ENCODE measurements around the gene RASGRF2.
"Not testable (repeated sequence)": the region's sequence is repeated elsewhere in the genome, so short reads cannot be mapped to it uniquely, and the experiment has no call there.

RASGRF2 gene

DNA sequence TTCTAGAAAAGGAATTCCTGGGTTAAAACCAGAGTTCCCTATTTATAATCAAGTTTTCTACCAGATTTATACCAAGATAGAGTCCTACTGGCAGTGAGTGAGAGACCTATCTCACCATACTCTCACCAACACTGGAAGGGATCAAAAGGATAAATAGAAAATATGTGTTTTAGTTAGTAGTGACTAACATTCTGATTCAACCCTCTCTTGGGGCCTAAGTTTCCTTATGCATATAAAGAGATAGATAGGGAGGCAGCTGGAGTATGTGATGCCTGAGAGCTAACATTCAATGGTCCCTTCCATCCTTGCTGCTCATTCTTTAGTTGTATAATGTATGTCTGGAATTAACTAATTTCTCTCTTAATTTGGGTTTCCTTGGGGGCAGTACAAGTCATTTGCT lies 304.9 kb downstream of the RASGRF2 start:
- no peak overlapping the region for H3K27ac ChIP-seq
- no peaks in the 10 kb centered on the region for H3K27me3 ChIP-seq (replicated peaks)
- H3K36me3 ChIP-seq (replicated peaks) = no peaks in the 10 kb centered on the region
- H3K4me3 ChIP-seq (ENCODE audit: low read depth, low read length) = no peak overlapping the region
- in situ Hi-C loops (cut with HindIII; ENCODE audit: low pct_ligation_motif_present, low sequenced_read_pairs) = no loop called here
- peak; percentile 29 for DNase-seq
- TF ChIP-seq, protein P1, sequence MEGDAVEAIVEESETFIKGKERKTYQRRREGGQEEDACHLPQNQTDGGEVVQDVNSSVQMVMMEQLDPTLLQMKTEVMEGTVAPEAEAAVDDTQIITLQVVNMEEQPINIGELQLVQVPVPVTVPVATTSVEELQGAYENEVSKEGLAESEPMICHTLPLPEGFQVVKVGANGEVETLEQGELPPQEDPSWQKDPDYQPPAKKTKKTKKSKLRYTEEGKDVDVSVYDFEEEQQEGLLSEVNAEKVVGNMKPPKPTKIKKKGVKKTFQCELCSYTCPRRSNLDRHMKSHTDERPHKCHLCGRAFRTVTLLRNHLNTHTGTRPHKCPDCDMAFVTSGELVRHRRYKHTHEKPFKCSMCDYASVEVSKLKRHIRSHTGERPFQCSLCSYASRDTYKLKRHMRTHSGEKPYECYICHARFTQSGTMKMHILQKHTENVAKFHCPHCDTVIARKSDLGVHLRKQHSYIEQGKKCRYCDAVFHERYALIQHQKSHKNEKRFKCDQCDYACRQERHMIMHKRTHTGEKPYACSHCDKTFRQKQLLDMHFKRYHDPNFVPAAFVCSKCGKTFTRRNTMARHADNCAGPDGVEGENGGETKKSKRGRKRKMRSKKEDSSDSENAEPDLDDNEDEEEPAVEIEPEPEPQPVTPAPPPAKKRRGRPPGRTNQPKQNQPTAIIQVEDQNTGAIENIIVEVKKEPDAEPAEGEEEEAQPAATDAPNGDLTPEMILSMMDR (IDR thresholded peaks at IDR 0.05; ENCODE audit: low read depth, low read length, missing control alignments) = no peak

DNA sequence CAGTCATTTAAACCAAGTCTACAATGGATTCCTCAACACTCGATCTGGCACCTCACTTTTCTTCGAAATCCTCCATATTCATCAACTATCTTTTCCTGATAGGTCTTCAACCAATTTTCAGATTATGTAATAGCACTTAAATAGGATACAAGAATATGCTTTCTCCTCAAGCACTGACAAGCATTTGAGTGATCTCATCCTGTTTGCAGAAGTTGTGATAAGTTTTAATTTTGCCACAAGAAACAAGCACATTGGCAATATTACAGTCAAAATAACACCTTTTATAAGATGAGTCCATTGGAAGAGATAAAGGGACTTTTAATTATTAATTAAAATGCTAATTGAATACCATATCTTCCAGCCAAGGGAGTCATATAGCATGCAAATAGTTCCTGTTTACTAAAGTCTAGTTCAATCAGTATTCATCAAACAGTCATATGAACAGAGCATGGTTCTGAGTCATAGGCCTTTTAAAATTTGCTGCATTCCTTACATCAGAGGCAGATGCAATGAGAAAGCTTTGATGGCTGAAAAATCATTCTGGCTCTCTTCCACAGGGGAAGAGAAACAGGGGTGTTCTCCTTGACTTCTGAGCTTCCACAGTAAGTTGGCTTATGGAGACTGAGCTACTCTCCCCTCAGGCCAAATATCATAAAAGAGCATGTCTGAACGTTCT lies 308.5 kb downstream of the RASGRF2 start:
- Histone ChIP-seq H3K4me3 (ENCODE audit: low read depth, low read length) (no peak overlapping the region), H3K27me3 (replicated peaks) (no peaks in the 10 kb centered on the region), H3K36me3 (replicated peaks) (no peaks in the 10 kb centered on the region), H3K27ac (peak overlapping the region; percentile 42)
- DNase-seq = peak; percentile 64
- in situ Hi-C loops (cut with HindIII; ENCODE audit: low pct_ligation_motif_present, low sequenced_read_pairs) = no loop called here
- TF ChIP-seq, protein P1 (IDR thresholded peaks at IDR 0.05; ENCODE audit: low read depth, low read length, missing control alignments) = no peak

DNA sequence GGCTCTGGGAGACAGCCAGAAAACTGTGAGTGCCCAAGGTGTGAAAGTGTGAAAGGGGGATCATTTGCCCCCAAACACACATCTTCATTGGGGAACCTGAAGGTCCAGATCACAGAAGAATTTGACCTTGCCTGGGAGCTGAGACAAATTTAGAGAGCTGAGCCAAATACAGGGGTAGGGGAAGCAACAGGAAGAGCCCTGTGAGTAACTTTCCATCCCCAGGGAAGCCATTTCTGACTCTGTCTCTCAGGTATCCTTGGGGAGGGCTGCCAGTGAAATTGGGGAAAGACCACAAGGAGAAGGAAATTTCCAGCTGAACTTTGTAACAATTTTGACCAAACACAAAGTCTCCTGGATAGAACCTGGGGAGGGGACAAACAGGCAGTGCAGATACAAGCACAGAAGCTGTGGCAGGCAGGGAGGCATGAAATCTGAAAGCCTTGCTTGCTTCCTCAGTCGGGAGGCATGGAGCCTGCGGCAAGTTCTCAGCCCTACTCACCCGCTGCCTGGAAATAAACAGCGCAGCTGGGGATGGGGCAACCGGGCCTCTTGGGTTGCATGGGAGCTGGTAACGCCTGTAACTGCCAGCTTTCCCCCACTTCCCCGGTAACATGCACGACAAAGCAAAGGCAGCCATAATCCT lies 309.7 kb downstream of the RASGRF2 start:
- no peak overlapping the region for H3K4me3 ChIP-seq (ENCODE audit: low read depth, low read length)
- DNase-seq = no peak
- TF ChIP-seq, protein P1 (IDR thresholded peaks at IDR 0.05; ENCODE audit: low read depth, low read length, missing control alignments) = no peak
- no peaks in the 10 kb centered on the region for H3K27me3 ChIP-seq (replicated peaks)
- H3K27ac ChIP-seq = no peak overlapping the region
- in situ Hi-C loops (cut with HindIII; ENCODE audit: low pct_ligation_motif_present, low sequenced_read_pairs) = no loop called here
- no peaks in the 10 kb centered on the region for H3K36me3 ChIP-seq (replicated peaks)

DNA sequence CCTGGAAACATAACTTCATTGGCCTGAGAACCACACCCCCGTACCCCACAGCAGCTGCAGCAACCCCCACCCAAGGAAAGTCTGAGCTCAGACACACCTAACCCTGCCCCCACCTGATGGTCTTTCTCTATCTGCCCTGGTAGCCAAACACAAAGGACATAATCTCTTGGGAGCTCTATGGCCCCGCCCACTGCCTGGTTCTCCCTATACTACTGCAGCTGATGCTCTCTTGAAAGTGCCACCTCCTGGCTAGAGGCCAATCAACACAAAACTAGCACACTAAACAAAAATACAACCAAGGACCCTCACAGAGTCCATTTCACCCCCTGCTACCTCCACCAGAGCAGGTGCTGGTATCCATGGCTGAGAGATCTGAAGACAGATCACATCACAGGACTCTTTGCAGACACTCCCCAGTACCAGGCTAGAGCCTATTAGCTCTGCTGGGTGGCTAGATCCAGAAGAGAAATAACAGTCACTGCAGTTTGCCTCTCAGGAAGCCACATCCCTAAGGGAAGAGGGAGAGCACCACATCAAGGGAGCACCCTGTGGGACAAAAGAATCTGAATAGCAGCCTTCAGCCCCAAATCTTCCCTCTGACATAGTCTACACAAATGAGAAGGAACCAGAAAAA lies 310.3 kb downstream of the RASGRF2 start:
- H3K27ac ChIP-seq; H3K27me3 ChIP-seq (replicated peaks); H3K4me3 ChIP-seq (ENCODE audit: low read depth, low read length); in situ Hi-C loops (cut with HindIII; ENCODE audit: low pct_ligation_motif_present, low sequenced_read_pairs); DNase-seq; H3K36me3 ChIP-seq (replicated peaks): not testable (repeated sequence)

Data from brain microvascular endothelial cell (primary cell).